ENCODE measurements around the gene TGFBR3.

The TGFBR3 gene

DNA sequence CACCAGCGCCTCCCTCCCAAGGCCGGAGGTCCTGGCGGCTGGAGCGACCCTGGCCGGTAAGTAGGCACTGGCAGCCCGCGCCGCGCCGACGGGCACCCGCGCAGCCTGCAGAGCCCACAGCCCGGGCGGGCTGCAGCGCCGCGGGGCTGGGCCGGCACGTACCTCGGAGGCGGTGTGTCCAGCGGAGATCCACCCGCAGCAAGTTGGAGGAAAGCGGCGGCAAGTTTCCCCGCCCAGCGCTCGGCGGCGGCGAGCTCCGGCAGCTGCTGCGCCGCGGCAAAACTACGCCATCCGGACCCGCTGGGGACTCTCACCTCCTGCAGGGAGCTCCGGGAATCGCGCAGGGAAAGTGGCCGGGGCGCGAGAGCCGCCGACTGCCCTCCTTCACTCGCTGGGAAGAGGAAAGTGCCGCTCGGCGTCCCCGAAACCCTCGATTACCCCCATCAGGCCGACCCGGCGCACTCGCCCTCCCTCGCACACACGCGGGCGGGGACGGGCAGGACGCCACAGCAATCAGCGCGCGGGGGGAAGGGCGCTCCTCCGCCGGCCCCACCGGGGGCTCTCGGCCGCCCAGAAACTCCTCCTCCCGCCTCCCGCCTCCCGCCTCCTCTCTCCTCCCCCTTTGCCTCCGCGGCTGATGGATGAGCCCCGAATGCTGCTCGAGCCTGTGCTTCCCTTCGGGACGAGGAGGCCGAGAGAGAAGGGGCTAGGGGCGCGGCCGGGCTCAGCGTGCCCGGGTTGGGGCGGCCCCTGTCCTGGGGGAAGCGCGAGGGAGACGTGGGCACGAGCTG lies at the start of gene TGFBR3:
TSS of gene TGFBR3 (minus strand) at position 436 of the 791 bp plus-strand sequence. CDS start 24,620 bp downstream, outside the sequence.
- DNase-seq (ENCODE audit: low read depth): peak; percentile 73
- peak within 1 kb of the TSS; percentile 64 for H3K4me3 ChIP-seq (ENCODE audit: low read length)
- peak; percentile 61 for TF ChIP-seq CTCF (IDR thresholded peaks at IDR 0.05; ENCODE audit: insufficient read depth, low read depth, low read length, missing control alignments)

DNA sequence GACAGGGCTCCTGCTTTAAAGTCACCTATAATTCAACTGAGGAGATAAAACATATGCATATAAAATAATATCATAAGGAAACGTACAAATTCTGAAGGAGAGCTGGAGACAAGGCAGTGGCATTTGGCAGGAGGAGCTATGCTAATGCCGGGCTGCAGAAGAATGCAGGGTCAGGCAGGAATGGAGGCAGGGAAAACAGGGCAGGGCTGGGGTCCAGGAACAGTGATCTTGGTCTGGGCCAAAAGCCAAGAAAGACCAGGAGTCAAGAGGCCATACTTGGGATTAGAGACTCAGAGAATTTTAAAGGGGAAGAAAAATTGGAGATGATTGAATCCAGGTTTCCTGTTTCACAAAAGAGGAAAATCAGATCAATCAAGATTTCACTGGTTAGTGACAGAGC lies 43.3 kb upstream of the TGFBR3 start:
- DNase-seq (ENCODE audit: low read depth): no peak
- no peak overlapping the region for H3K4me3 ChIP-seq (ENCODE audit: low read length)
- no peak for TF ChIP-seq CTCF (IDR thresholded peaks at IDR 0.05; ENCODE audit: insufficient read depth, low read depth, low read length, missing control alignments)

DNA sequence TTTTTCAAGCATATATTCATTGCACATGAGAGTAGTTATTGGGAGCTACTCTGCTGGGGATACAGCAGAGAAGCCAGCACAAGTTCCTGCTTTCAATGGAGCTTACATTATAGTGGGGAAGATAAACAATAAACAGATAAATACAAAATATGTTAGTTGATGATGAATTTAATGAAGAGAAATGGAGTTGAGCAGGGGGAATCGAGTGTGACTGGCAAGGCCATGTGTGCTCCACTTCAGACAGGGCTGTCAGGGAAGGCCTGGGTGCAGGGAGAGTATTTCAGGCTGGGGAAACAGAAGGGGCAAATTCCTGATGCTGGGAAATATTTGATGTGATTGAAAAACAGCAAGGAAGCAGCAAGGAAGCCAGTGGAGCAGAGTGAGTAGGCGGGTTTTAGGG lies 42.1 kb upstream of the TGFBR3 start:
- no peak for TF ChIP-seq CTCF (IDR thresholded peaks at IDR 0.05; ENCODE audit: insufficient read depth, low read depth, low read length, missing control alignments)
- no peak for DNase-seq (ENCODE audit: low read depth)
- H3K4me3 ChIP-seq (ENCODE audit: low read length): no peak overlapping the region

GRCh38 chr1:91925644-91926435 lies 39.9 kb upstream of the TGFBR3 start:
- no peak overlapping the region for H3K4me3 ChIP-seq (ENCODE audit: low read length)
- no peak for TF ChIP-seq CTCF (IDR thresholded peaks at IDR 0.05; ENCODE audit: insufficient read depth, low read depth, low read length, missing control alignments)
- DNase-seq (ENCODE audit: low read depth): no peak

DNA sequence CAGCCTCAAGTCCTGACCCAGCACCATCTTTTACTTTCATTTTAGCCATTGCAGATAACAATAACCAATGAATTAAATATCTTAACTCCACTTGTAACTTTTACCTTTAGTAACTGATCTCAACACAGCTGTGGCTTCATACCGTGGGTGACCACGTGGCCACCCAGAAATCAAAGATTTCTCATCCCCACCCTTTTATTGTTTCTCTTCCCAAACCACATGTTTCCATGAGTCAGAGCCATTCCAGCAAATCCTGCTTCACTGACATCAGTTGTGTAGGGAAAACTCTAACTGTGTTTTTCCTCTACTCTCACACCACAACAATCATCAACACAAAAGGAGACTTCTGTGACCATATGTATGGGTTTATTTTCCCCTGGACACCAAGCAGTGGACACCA lies 38.2 kb upstream of the TGFBR3 start:
- peak; percentile 62 for DNase-seq (ENCODE audit: low read depth)
- no peak for TF ChIP-seq CTCF (IDR thresholded peaks at IDR 0.05; ENCODE audit: insufficient read depth, low read depth, low read length, missing control alignments)
- H3K4me3 ChIP-seq (ENCODE audit: low read length): no peak overlapping the region

- no peak overlapping the region for H3K4me3 ChIP-seq (ENCODE audit: low read length)
- no peak for TF ChIP-seq CTCF (IDR thresholded peaks at IDR 0.05; ENCODE audit: insufficient read depth, low read depth, low read length, missing control alignments)
- no peak for DNase-seq (ENCODE audit: low read depth)
Observed at GRCh38 chr1:91919962-91920361, 34.0 kb upstream of the TGFBR3 start.
